Thoracic aorta endothelial cell (primary cell): Measurements from ENCODE around the gene MRPL2. TPM values are rescaled to one million over a fixed set of nuclear protein-coding genes. Genes with fewer than 3 reads are reported as not detected.

Experiments used
- total RNA-seq: library from RNA; depleted of rRNA; stranded (reverse); fragments of >200 nt; gene quantifications from 2 replicates; pipeline ENCODE4 v1.2.3, GENCODE V29; 2012

MRPL2 gene
- 24.6 and 25.9 TPM in 2 replicates for total RNA-seq

DNA sequence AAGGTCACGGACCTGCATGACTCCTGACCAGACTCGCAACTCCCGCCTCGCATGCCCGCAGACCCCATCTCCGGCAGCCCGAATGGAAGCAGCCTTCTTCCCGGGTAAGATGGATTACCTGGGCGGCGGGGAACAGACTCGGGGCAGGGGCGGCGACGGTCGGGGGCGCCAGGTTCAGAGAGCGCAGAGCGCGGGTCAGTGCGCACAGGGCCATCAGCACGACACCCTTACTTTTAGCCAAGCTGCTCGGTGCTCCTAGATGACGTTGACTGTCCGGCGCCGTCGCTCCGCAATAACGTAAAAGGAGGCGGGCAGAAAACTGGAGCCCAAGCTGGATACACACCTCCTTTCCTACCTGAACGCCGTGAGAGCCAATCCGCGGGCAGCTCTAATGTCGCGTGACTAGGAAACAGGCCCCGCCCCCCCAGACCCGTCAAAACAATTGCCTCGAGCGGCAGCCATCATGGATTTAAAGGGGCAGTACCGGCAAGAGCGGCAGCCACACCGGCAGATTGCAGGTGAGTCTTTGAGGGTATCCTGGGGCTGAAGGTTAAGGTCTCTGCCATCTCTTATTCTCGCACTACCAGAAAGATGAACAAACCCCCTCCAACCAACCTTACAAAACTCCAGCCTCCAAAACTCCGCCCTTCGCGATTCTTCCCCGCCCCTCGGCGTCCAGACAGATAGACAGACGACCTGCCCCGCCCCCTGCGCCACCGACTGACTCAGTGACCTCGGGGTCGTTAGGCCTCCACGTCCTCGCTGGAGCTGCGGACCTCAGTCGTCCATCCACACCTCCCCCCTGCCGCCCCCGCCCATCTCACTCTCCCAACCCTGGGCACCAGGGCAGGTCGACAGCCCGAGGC, at the start of gene MRPL2, which contains the start of gene KLC4:
Gene MRPL2 (minus strand): TSS at position 267 of the 866 bp plus-strand sequence. CDS start 53 bp downstream, at position 214.
Gene KLC4 (plus strand): TSS at position 464 of the 866 bp plus-strand sequence. CDS start 1,705 bp downstream, outside the sequence.

DNA sequence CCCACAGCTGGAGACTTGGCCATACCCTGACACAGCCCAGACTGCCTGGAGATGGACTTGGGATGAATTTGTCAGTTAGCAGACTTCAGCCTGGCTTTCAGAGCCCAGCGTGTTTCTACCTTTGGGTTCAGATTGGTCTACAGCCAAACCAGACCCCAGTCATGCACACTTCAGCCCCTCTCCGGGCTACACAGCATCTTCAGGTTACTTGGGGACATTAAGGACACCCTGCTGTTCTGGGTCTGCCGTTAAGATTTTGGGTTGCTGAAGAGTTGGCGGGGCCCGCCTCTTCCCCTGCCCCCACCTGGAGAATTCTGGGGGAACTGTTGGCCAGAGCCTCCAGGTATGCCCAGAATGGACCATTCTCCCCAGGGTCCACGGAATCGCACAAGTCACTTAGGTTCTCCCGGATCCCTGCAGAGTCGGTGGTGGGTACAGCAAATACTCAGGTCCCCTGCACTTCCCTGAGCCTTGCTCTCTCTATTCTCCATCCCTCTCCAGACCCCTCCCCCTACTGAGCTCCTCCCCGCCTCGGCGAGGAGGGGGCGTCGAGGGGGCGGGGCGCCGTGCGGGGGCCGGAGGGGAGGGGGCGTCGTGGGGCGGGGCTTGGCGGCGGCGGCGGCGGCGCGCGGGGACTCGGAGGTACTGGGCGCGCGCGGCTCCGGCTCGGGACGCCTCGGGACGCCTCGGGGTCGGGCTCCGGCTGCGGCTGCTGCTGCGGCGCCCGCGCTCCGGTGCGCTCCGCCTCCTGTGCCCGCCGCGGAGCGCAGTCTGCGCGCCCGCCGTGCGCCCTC, 16.6 kb upstream of the MRPL2 start, which contains the start of gene PTK7:
Gene PTK7 (plus strand): TSS at position 645 of the 794 bp plus-strand sequence. CDS start 175 bp downstream, outside the sequence.

GRCh38 chr6:43053545-43054205, 5.6 kb downstream of the MRPL2 start, which contains the start of gene CUL7:
TSS of gene CUL7 (minus strand) at chr6:43053851. CDS start at chr6:43052788, 1,063 bp downstream.

GRCh38 chr6:43021270-43022047, 37.8 kb downstream of the MRPL2 start, which contains the start of gene RRP36:
TSS of gene RRP36 (plus strand) at chr6:43021623. CDS start at chr6:43021655, 32 bp downstream.

GRCh38 chr6:43013843-43014433, 45.3 kb downstream of the MRPL2 start, which contains the start of the genes KLHDC3 and MEA1:
TSS of gene KLHDC3 (plus strand) at chr6:43014249. CDS start at chr6:43017193, 2,944 bp downstream.
TSS of gene MEA1 (minus strand) at chr6:43013946. CDS start at chr6:43013813, 133 bp downstream.

Other genes with a start within 250 kb of the MRPL2 start
- 204 and 227 TPM in 2 replicates for gene RPL7L1, start 179.8 kb downstream of the MRPL2 start, total RNA-seq
- gene PTCRA, start 143.4 kb downstream of the MRPL2 start, total RNA-seq: not detected in 2 replicates
- gene CNPY3, start 130.0 kb downstream of the MRPL2 start, total RNA-seq: 25.4 and 28.1 TPM in 2 replicates
- gene GNMT, start 98.7 kb downstream of the MRPL2 start, total RNA-seq: 0.13 TPM in 1 of 2 replicates, not detected in the other
- gene PEX6, start 80.3 kb downstream of the MRPL2 start, total RNA-seq: 17.4 and 25.7 TPM in 2 replicates
- 60.4 and 63.3 TPM in 2 replicates for gene PPP2R5D, start 74.9 kb downstream of the MRPL2 start, total RNA-seq
- gene MEA1, start 45.5 kb downstream of the MRPL2 start, total RNA-seq: 43.7 and 50.7 TPM in 2 replicates
- gene KLHDC3, start 45.2 kb downstream of the MRPL2 start, total RNA-seq: 85.1 and 93.1 TPM in 2 replicates
- 104 and 118 TPM in 2 replicates for gene RRP36, start 37.8 kb downstream of the MRPL2 start, total RNA-seq
- gene CUL7, start 5.6 kb downstream of the MRPL2 start, total RNA-seq: 22.8 and 23.7 TPM in 2 replicates
- gene KLC4, start 197 bp upstream of the MRPL2 start, total RNA-seq: 11.2 and 11.8 TPM in 2 replicates
- 2.7 and 2.8 TPM in 2 replicates for gene PTK7, start 16.9 kb upstream of the MRPL2 start, total RNA-seq
- gene SRF, start 111.8 kb upstream of the MRPL2 start, total RNA-seq: 22.5 and 28.9 TPM in 2 replicates
- 23.3 and 26.6 TPM in 2 replicates for gene CUL9, start 122.8 kb upstream of the MRPL2 start, total RNA-seq
- 30.5 and 51.6 TPM in 2 replicates for gene DNPH1, start 170.0 kb upstream of the MRPL2 start, total RNA-seq
- gene TTBK1, start 184.0 kb upstream of the MRPL2 start, total RNA-seq: under 0.01 and 0.14 TPM in 2 replicates
- gene SLC22A7, start 238.8 kb upstream of the MRPL2 start, total RNA-seq: not detected in 2 replicates
- not detected in 2 replicates for gene CRIP3, start 249.4 kb upstream of the MRPL2 start, total RNA-seq